Measurements from ENCODE around the gene SGCE.

SGCE gene

DNA sequence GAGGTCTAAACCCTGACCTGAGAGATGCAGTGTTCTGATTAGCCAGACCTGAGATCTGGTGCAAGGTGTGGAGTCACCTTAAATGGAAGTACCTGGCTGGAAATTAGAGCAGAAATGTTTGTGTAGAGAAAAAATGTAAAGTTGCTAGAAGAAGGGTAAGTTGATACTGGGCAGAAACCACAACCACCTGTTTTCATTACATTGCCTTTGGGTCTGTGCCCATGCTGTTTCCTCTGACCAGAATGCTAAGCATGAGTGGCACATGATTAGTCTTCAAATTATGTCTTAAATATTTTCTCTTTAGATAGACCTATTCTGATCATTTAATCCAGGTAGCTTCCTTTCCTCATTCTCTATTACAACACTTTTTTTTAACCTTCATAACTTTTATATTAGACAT is 77.3 kb downstream of the SGCE start:
- no peaks in the 10 kb centered on the region for H3K79me2 ChIP-seq (ENCODE audit: insufficient read depth, low read length)
- H3K4me3 ChIP-seq (ENCODE audit: low read depth, low read length, poor library complexity, severe bottlenecking) = no peak overlapping the region
- no peaks in the 10 kb centered on the region for H3K36me3 ChIP-seq (ENCODE audit: insufficient read depth, low read length)
- no peaks in the 10 kb centered on the region for H4K20me1 ChIP-seq (ENCODE audit: insufficient read depth, low read length)
- H3K4me1 ChIP-seq (ENCODE audit: insufficient read depth, low read length, severe bottlenecking) = peaks cover 9% of the 10 kb centered on the region
- H2AFZ ChIP-seq (ENCODE audit: low read length) = no peak overlapping the region
- no peak overlapping the region for H3K4me2 ChIP-seq (ENCODE audit: low read length)
- TF ChIP-seq EZH2 (IDR thresholded peaks at IDR 0.05; ENCODE audit: borderline replicate concordance, low read length) = no peak
- TF ChIP-seq, protein P1, sequence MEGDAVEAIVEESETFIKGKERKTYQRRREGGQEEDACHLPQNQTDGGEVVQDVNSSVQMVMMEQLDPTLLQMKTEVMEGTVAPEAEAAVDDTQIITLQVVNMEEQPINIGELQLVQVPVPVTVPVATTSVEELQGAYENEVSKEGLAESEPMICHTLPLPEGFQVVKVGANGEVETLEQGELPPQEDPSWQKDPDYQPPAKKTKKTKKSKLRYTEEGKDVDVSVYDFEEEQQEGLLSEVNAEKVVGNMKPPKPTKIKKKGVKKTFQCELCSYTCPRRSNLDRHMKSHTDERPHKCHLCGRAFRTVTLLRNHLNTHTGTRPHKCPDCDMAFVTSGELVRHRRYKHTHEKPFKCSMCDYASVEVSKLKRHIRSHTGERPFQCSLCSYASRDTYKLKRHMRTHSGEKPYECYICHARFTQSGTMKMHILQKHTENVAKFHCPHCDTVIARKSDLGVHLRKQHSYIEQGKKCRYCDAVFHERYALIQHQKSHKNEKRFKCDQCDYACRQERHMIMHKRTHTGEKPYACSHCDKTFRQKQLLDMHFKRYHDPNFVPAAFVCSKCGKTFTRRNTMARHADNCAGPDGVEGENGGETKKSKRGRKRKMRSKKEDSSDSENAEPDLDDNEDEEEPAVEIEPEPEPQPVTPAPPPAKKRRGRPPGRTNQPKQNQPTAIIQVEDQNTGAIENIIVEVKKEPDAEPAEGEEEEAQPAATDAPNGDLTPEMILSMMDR (IDR thresholded peaks at IDR 0.05; ENCODE audit: low read length) = no peak
- H3F3A ChIP-seq (ENCODE audit: insufficient read depth, low read length) = no peaks in the 10 kb centered on the region
- no peak overlapping the region for H3K27ac ChIP-seq (ENCODE audit: low read depth, low read length, poor library complexity, severe bottlenecking)
- H3K9ac ChIP-seq (ENCODE audit: low read length) = no peak overlapping the region
- H3K27me3 ChIP-seq (ENCODE audit: insufficient read depth, low read length) = no peaks in the 10 kb centered on the region
- no peaks in the 10 kb centered on the region for H3K9me2 ChIP-seq (ENCODE audit: low read depth, low read length)
- H3K9me3 ChIP-seq (ENCODE audit: low read length) = no peaks in the 10 kb centered on the region

DNA sequence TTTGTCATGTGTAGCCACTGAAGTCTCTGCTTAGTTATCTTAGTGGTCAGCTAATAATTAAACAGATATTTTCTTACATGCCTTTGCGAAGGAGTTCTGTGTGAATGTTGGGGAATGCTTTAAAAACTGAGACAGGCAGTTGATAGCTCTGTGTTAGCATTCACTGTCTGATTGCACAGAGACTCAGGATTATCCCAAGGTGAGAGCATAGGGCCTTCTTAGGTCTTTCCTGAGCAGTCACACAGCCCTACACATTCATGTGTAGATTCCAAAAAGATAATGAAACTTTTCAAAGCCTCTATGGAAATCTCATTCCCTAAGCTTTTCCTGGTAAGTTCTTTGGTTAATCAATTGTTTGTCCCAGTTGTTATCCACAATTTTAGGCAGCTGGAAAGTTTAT is 78.6 kb downstream of the SGCE start:
- H4K20me1 ChIP-seq (ENCODE audit: insufficient read depth, low read length) = no peaks in the 10 kb centered on the region
- H3K4me1 ChIP-seq (ENCODE audit: insufficient read depth, low read length, severe bottlenecking) = peaks cover 9% of the 10 kb centered on the region
- H3K4me3 ChIP-seq (ENCODE audit: low read depth, low read length, poor library complexity, severe bottlenecking) = no peak overlapping the region
- H3K4me2 ChIP-seq (ENCODE audit: low read length) = no peak overlapping the region
- H2AFZ ChIP-seq (ENCODE audit: low read length) = no peak overlapping the region
- no peaks in the 10 kb centered on the region for H3K27me3 ChIP-seq (ENCODE audit: insufficient read depth, low read length)
- no peaks in the 10 kb centered on the region for H3K79me2 ChIP-seq (ENCODE audit: insufficient read depth, low read length)
- peaks cover 6% of the 10 kb centered on the region; the same call in 1 of the 2 replicates for H3K9me3 ChIP-seq (ENCODE audit: low read length)
- H3F3A ChIP-seq (ENCODE audit: insufficient read depth, low read length) = no peaks in the 10 kb centered on the region
- H3K9ac ChIP-seq (ENCODE audit: low read length) = no peak overlapping the region
- H3K36me3 ChIP-seq (ENCODE audit: insufficient read depth, low read length) = no peaks in the 10 kb centered on the region
- TF ChIP-seq, protein P1 (IDR thresholded peaks at IDR 0.05; ENCODE audit: low read length) = no peak
- TF ChIP-seq EZH2 (IDR thresholded peaks at IDR 0.05; ENCODE audit: borderline replicate concordance, low read length) = no peak
- no peak overlapping the region for H3K27ac ChIP-seq (ENCODE audit: low read depth, low read length, poor library complexity, severe bottlenecking)
- no peaks in the 10 kb centered on the region for H3K9me2 ChIP-seq (ENCODE audit: low read depth, low read length)

DNA sequence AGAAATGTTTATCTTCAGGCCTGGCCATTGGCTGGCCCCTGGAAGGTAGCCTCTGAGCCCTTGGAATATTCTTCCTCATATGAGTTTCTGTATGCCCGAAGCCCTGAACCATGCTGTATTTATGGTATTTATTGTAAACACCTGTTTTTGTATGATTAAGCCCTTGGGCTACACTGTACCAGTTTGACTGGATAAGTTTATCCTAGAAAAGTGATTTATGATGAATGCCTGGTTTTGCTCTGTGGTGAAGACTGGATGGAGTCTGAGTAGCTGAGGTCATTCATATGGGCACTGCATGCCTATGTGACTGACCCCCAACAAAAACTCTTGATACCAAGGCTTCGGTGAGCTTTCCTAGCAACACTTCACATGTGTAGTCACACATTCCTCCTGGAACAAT is 79.6 kb downstream of the SGCE start:
- no peaks in the 10 kb centered on the region for H4K20me1 ChIP-seq (ENCODE audit: insufficient read depth, low read length)
- H3K79me2 ChIP-seq (ENCODE audit: insufficient read depth, low read length) = no peaks in the 10 kb centered on the region
- no peak overlapping the region for H3K4me2 ChIP-seq (ENCODE audit: low read length)
- H3K27me3 ChIP-seq (ENCODE audit: insufficient read depth, low read length) = no peaks in the 10 kb centered on the region
- H3K4me3 ChIP-seq (ENCODE audit: low read depth, low read length, poor library complexity, severe bottlenecking) = no peak overlapping the region
- no peak overlapping the region for H2AFZ ChIP-seq (ENCODE audit: low read length)
- no peaks in the 10 kb centered on the region for H3K36me3 ChIP-seq (ENCODE audit: insufficient read depth, low read length)
- H3K27ac ChIP-seq (ENCODE audit: low read depth, low read length, poor library complexity, severe bottlenecking) = no peak overlapping the region
- no peak overlapping the region for H3K9ac ChIP-seq (ENCODE audit: low read length)
- TF ChIP-seq, protein P1 (IDR thresholded peaks at IDR 0.05; ENCODE audit: low read length) = no peak
- no peak for TF ChIP-seq EZH2 (IDR thresholded peaks at IDR 0.05; ENCODE audit: borderline replicate concordance, low read length)
- H3K9me3 ChIP-seq (ENCODE audit: low read length) = peaks cover 6% of the 10 kb centered on the region; the same call in 1 of the 2 replicates
- no peaks in the 10 kb centered on the region for H3K9me2 ChIP-seq (ENCODE audit: low read depth, low read length)
- H3F3A ChIP-seq (ENCODE audit: insufficient read depth, low read length) = no peaks in the 10 kb centered on the region
- peaks cover 9% of the 10 kb centered on the region for H3K4me1 ChIP-seq (ENCODE audit: insufficient read depth, low read length, severe bottlenecking)

Data from OCI-LY1 (cell line).